GM20431 (cell line): ENCODE measurements around the gene SHANK3.
"Not testable (repeated sequence)": the region's sequence is repeated elsewhere in the genome, so short reads cannot be mapped to it uniquely, and the experiment has no call there.

Source experiments
- in situ Hi-C: fragments of 300-500 bp; cut with MseI, MboI; formaldehyde crosslinking; loops from one replicate; pipeline ENCODE4 v1.15.0; 2020; ENCODE audit warnings: low sequenced_read_pairs; ENCODE audit not compliant: unreplicated experiment

SHANK3 gene

DNA sequence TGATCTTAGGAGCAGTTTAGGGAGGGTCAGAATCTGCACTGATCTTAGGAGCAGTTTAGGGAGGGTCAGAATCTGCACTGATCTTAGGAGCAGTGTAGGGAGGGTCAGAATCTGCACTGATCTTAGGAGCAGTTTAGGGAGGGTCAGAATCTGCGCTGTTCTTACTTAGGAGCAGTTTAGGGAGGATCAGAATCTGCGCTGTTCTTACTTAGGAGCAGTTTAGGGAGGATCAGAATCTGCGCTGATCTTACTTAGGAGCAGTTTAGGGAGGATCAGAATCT lies 28.9 kb upstream of the SHANK3 start:
- in situ Hi-C loops: not testable (repeated sequence)

DNA sequence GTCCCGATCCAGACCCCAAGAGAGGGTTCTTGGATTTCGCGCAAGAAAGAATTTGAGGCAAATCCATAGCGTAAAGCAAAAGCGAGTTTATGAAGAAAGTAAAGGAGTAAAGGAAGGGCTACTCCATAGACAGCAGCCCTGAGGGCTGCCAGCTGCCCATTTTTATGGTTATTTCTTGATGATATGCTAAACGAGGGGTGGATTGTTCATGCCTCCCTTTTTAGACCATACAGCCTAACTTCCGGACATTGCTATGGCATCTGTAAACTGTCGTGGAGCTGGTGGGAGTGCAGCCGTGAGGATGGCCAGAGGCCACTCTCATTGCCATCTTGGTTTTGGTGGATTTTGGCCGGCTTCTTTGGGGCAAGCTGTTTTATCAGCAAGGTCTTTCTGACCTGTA lies 19.4 kb upstream of the SHANK3 start:
- in situ Hi-C loops: no loop called here

DNA sequence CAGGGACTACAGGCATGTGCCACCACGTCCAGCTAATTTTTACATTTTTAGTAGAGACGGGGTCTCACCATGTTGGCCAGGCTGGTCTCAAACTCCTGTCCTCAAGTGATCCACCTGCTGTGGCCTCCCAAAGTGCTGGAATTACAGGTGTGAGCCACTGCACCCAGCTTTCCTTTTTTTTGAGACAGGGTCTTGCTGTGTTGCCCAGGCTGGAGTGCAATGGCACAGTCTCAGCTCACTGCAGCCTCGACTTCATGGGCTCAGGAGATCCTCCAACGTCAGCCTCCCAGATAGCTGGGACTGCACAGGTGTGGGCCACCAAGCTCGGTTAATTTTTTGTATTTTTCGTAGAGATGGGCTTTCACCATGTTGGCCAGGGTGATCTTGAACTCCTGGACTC lies 18.0 kb upstream of the SHANK3 start:
- in situ Hi-C loops: not testable (repeated sequence)

DNA sequence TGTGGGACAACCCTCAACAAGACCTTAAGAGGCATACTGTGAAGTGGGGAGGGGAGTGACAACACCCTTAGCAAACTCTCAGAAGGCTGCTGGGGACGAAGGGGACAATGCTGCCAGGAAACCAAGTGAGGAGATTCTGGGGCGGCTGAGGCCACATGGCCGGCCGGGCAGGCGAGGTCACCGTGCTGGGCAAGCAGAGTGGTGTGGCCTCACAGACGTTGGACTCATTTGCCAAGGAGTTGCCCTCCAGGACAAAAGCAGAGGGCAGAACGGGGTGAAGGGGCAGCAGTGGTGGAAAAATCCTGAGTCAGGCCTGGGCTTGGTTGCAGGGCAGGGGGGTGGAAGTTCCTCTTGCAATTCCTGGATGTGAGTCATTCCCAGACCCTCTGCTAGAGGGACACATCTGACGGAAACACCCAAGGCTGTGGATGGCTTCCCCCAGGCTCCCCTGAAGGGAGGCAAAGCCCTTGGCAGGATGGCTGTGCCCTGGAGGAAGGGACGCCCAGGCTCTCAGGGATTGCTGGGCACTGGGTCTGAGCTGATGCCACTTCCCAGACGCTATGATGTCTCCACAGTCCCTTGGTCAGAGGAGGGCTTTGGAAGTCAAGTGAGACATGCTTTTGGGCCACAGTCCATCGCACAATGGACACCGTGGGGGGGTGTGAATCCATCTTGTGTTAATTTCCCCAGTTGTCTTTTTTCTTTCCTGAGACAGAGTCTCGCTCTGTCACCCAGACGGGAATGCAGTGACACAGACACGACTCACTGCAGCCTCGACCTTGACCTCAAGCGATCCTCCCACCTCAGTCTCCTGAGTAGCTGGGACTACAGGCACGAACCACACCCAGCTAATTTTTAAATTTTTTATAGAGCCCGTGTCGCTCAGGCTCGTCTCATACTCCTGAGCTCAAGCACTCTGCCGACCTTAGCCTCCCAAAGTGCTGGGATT lies 16.2 kb upstream of the SHANK3 start:
- in situ Hi-C loops: no loop called here

DNA sequence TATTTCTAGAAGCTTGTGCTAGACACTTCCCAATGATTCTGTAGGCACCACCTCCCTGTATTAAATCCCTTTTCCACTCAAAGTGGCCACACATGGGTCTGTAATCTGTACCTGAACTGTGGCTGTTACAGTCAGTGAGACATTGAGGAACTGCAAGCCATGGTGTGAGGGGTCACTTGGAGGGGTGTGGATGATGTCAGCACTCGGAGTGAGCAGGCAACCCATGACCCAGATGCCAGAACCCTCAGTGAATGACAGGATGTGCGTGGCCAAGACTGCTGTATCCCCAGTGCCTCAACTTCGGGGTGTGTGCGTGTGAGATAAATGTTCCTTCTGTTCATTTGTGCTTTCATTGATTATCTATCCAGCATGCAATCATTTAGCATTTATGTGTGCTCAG lies 14.7 kb upstream of the SHANK3 start:
- in situ Hi-C loops: no loop called here

DNA sequence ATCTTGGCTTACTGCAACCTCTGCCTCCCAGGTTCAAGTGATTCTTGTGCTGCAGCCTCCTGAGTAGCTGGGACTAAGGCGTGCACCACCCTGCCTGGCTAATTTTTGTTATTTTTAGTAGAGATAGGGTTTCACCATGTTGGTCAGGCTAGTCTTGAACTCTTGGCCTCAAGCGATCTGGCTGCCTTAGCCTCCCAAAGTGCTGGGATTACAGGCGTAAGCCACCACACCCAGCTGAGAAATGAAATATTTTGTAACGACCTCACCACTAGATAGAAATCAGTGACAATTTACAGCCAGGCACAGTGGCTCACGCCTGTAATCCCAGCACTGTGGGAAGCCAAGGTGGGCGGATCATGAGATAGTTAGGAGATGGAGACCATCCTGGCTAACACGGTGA lies 12.9 kb upstream of the SHANK3 start:
- in situ Hi-C loops: not testable (repeated sequence)

DNA sequence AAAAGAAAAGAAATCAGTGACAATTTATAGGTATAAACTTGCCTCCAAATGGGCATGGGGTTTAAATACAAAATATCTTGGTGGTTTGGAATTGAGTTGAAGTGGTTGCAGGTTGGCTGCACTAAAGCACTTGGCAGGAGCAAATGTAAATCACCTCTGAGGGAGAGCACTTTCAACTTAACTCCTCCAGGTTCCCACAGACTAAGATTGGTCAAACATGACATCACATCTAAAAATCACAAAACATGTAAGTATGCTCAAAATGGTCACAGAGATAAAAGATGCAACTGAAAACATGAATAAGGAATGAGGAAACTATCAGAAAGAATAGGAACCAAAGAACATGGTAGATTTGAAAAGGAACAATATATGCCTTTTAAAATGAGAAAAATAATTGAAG lies 12.3 kb upstream of the SHANK3 start:
- in situ Hi-C loops: no loop called here

DNA sequence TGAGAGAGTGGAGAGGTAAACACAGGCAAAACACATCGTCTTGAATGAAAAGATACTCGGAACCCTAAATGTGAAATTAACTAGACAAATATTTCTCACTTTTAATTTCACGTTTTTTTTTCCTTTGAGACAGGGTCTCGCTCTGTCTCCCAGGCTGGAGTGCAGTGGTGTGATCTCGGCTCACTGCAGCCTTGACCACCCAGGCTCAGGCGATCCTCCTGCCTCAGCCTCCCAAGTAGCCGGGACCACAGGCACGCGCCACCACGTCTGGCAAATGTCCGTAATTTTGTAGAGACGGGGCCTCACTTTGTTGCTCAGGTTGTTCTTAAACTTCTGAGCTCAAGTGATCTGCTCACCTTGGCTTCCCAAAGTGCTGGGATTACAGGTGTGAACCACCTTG lies 7.4 kb upstream of the SHANK3 start:
- in situ Hi-C loops: no loop called here

DNA sequence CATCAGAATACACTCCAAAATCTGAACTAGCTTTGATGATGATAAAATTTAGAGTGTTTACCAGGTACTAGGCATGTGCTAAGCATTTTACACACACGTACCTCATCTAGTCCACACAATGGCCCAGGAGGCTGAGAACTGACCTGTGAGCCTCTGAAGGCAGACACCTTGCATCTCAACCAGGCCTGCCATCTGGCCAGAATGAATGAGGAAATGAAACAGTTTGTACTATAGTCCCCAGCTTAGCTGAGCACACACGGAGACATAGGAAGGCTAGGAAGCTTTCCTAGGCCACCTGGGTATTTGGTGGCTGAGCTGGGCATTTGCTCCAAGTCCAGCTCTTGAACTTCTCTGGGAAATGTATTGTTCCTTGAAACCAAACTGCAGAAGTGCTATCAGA lies 6.9 kb upstream of the SHANK3 start:
- in situ Hi-C loops: no loop called here

DNA sequence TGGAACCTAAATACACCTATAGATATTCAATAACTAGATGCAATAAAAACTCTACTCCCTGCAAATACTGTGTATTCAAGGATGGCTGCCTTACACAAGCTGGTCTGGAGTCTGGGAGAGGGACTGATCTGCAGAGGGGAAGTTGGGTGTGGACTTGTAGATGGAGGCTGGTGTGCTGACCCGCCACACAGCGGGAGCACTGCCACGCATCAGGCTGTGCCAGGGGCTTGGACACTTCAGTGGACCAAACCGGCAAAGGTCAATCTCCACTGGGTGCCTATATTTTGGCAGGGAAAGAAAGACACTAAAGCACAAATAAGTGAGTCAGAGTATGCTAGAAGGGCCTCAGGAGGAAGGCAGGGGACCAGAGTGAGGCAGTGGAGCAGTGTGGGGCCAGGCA lies 2.1 kb upstream of the SHANK3 start:
- in situ Hi-C loops: no loop called here

DNA sequence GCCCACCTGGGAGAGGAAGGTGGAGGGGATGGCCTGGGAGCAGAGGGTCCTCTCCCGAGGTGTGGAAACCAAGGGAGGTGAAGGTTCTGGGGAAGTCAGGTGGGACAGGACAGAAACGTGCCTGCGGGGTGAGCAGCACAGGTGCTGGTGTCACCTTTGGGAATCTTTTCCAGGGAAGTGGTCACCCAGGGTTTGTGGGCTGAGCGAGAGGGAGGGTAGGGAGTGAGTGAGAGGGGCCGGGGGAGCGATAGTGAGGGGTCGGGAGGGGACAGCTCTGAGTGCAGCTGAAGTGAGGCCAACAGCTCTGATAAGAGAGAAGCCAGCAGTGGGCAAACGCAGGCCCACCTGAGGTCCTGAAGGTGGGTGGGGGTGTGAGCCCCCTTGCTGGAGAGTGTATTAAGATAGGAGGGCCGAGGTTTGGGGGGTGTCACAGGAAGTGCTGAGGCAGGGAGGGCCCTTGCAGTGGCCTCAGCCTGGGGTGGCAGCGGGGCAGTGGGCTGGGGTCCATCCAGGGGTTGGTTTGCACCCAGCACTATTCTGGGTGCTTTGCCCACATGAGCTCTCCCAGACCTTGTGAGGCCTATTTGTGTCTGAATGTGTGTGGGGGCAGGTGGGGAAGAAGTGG lies 1.6 kb upstream of the SHANK3 start:
- in situ Hi-C loops: no loop called here

DNA sequence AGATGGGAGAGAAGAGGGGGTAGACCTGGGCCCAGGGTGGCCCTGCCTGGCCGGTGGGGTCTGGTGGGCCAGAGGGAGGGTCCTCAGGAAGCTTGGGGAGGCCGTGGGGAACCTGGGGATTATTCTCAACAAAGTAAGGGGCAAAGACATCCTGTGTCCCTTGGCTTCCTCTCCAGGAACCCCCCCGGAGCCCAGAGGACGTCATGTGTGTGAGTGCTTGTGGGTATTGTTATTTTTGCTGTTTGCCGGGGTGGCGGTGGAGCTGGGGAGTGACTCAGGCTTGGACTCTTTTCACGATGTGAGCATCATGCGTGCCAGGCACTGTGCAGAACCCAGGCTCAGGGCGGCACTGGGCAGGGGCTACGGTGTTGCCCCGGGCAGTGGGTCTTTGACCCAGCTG lies 982 bp upstream of the SHANK3 start:
- in situ Hi-C loops: no loop called here

DNA sequence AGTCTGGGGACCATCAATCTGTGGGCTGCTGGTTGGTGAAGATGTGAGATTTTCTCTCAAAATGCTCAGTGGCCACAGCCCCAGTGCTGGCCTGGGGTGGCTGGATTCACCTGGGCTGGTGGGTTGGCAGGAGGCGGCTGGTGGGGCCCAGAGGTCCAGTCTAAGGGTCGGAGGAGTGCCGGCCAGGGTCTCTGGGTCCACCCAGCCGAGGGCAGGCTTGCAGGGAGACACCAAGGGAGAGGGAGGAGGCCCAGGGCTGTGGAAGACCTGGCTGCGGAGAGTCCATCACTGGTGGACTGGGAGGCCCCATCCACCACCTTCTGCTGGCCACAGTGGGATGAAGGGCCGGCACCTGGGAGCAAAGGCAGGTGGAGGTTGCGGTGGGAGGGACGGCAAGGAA lies 582 bp upstream of the SHANK3 start:
- in situ Hi-C loops: no loop called here

DNA sequence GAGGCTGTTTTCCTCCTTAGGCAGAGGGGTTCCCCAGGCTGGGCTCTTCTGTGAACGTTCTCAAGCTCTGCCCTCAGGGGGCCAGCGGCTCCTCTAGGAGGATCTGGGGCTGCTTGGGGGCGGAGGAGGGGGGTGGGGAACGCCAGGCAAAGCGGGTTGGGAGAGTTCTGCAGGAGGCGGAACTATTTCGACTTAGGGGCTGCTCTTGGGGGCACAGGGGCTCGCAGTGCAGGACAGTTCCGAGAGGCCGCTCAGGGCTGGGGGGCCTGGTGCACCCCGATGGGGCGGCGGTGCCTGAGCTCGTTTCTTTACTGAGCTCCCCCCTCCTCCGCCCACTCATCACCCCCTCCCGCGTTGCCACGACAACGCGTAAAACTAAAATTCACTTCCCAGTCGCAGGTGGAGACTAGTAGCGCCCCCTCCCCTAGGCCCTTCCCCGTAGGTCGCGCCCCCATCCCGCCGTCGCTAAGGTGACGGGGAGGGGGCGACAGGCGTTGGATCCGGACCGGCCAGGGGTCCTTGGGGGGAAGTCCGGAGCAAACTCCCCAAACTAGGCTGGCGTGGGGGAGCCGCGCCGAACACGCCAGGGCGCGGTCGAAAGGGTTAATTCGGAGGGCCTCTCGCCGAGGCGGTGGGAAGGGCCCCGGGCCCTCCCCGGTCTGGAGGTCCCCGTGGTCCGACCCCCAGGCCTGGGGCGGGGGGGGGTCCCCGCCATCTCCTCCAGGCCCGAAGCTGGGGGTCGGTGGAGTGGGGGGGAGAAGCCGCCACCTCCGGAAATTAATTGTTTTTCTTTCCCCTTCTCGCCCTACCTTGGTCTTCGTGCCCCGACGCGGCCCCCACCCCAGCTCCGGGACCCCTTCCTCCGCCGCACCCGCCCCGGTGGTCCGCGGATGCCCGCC lies 857 bp downstream of the SHANK3 start:
- in situ Hi-C loops: no loop called here

DNA sequence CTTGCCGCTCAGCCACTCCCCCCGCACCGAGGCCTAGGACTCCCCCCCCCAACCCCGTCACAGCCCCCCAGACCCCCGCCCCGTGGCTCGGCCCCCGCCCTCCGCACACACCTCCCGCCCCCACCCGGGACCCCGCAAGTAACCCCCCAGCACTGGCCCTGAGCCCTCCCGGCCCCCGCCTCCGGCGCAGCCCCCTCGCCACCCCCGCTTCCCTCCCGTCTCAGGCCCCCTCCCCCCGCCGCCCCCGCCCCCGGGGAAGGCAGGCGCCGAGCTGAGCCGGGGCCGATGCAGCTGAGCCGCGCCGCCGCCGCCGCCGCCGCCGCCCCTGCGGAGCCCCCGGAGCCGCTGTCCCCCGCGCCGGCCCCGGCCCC lies 1.5 kb downstream of the SHANK3 start:
- in situ Hi-C loops: no loop called here

DNA sequence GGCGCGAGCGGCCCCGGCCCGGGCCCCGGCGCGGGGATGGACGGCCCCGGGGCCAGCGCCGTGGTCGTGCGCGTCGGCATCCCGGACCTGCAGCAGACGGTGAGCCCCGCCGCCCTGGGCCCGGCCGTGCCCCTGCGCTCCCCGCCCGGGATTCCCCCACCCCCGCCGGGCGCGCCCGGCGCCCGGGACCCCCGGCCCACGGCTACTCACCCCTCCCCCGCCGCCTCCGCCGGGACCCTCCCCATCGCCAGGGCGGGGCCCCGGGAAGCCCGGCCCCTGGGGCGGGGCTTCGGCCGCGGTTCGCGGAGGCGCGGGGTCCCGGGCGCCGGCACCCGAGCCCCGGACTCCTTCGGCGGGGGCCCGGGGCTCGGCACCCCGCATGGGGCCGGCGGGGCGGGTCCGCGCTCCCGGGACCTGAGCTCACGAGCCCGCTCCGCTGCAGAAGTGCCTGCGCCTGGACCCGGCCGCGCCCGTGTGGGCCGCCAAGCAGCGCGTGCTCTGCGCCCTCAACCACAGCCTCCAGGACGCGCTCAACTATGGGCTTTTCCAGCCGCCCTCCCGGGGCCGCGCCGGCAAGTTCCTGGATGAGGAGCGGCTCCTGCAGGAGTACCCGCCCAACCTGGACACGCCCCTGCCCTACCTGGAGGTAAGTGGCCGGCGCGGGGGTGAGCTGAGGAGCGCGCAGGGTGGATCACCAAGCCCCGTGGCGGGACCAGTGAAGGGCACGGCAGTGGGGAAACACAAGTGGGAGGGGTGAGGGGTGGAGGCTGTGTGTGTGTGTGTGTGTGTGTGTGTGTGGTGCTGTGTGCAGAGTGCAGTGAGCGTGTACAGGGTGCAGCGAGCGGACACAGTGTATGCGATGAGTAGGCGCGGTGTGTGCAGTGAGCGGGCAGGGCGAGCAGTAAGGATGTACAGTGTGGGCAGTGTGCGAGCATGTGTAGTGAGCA lies 2.3 kb downstream of the SHANK3 start:
- in situ Hi-C loops: no loop called here

DNA sequence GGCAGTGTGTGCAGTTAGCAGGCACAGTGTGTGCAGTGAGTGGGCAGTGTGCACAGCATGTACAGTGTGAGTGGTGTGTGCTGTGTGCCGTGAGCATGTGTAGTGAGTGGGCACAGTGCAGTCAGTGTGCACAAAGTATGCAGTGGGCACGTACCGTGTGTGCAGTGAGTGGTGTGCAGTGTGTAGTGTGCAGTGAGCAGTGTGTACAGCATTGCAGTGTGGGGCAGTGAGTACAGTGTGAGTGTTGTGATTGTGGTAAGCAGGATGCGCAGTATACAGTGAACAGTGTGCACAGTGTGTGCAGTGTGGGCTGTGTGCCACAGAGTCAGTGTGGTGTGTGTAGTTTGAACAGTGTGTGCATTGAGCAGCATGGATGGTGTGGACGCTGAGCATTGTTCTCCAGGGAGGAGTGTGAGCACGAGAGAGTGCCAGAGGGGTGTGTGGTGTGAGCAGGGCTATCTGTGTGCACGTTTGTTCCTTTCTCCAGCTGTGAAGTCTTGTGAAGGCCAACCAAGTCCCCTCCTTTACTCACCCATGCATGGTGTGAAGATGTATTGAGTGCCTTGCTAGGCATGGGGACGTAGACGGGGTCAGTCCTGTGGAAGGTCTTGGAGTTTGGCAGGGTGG lies 3.0 kb downstream of the SHANK3 start:
- in situ Hi-C loops: no loop called here

DNA sequence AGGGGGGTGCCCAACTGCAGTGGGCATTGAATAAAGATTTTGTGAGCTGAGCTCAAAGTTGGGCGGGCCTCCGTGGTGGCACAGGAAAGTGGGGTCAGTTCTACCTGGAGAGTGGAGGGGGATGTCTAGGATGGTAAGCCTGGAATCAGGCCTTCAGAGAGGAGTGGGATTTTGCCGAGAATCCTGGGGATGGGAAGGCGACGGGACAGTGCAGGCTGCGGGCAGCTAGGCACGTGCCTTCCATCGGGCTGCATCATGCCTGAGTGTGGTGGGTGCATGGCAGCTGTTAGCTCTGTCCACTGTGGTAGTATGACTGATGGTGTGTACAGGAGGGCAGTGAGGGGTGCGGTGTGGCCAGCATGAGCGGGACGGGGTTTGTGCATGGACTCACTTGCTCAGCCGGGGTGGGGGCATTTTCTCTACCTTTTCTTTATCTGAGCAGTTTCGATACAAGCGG lies 3.6 kb downstream of the SHANK3 start:
- in situ Hi-C loops: no loop called here
